NCI-H1417 treated with DMSO at 0.1 percent for 48 hours (cell line): ENCODE data around the gene SLC5A5.
"Not testable (repeated sequence)": the region's sequence is repeated elsewhere in the genome, so short reads cannot be mapped to it uniquely, and the experiment has no call there.

Experiments used
- DNase-seq: peaks from one replicate; lab custom pipeline; 2025; lab: John Stamatoyannopoulos, UW

Gene SLC5A5

DNA sequence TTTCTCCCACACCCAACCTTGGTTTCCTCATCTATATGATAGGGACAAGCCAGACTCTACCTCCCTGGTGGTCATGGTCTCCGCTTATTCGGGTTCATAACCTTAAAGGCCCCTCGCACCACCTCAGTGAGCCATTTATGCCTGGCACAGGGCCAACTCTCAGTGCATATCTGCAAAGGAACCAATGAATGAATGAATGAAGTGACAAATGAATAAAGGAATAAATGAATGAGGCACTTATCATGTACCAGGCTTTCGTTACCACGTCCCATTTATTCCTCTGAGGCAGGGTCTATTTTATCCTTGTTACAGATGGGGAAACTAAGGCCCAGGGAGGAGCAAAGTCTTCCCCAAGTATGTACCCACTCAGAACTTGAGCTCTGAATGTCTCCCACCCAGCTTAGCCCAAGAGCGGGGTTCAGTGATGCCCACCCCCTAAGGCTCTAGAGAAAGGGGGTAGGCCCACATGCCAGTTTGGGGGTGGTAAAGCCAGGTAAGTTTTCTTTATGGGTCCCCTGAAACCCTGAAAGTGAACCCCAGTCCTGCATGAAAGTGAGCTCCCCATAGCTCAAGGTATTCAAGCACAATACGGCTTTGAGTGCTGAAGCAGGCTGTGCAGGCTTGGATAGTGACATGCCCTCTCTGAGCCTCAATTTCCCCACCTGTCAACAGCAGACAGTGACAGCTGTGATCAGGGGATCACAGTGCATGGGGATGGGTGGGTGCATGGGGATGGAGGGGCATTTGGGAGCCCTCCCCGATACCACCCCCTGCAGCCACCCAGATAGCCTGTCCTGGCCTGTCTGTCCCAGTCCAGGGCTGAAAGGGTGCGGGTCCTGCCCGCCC, 490 bp upstream of the SLC5A5 start:
- DNase-seq = no peak

DNA sequence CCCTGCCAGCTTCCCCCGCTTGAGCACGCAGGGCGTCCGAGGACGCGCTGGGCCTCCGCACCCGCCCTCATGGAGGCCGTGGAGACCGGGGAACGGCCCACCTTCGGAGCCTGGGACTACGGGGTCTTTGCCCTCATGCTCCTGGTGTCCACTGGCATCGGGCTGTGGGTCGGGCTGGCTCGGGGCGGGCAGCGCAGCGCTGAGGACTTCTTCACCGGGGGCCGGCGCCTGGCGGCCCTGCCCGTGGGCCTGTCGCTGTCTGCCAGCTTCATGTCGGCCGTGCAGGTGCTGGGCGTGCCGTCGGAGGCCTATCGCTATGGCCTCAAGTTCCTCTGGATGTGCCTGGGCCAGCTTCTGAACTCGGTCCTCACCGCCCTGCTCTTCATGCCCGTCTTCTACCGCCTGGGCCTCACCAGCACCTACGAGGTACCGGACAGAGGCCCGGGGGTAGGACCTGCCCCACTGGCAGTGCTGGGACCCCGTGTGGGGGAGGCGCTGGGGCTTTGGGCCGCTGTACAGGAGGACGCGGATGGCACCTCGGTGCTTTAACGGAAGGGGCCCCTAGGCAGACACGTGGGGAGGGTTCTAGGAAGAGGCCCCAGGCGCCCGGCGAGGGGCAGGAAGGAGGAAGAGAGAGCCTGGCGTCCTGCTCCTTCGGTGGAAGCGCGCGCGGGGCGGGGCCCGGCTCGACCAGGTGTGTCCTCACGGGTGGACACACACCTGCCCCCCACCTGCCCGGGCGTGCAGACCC, 681 bp downstream of the SLC5A5 start:
- no peak for DNase-seq

- DNase-seq = no peak
Observed at GRCh38 chr19:17873786-17874757, 2.3 kb downstream of the SLC5A5 start.

DNA sequence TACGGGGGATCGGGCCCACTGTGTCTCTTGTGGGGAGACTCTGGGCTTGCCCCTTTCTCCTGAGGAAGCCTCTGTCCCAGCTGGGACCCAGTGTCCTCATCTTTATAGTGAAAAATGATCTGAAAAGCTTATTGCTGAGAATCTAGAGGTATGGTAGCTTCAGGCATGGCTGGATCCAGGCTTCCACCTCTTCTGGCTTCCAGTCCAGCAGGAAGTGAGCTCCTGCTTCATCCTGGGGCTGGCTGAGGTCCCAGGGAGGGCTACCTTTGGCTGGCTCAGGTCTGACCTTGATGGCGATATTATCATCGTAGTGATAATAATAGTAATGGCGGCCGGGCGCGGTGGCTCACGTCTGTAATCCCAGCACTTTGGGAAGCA, 3.0 kb downstream of the SLC5A5 start:
- DNase-seq = no peak

GRCh38 chr19:17877696-17878095, 6.0 kb downstream of the SLC5A5 start:
- no peak for DNase-seq

GRCh38 chr19:17879466-17879865, 7.7 kb downstream of the SLC5A5 start:
- no peak for DNase-seq

DNA sequence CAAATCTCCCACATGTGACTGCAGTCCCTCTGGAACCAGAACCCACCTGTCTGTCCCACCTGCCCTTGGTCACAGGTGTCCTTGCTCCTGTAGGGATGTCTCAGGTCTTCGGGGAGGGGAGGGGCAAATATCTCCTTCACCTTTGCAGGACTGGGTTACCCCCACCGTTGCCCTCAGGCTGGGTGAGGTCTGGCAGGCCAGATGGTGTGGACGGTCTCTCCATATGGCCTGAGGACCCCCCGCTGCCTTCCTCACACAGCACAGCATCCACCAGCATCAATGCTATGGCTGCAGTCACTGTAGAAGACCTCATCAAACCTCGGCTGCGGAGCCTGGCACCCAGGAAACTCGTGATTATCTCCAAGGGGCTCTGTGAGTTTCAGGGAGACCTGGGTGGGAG, 10.0 kb downstream of the SLC5A5 start:
- no peak for DNase-seq

DNA sequence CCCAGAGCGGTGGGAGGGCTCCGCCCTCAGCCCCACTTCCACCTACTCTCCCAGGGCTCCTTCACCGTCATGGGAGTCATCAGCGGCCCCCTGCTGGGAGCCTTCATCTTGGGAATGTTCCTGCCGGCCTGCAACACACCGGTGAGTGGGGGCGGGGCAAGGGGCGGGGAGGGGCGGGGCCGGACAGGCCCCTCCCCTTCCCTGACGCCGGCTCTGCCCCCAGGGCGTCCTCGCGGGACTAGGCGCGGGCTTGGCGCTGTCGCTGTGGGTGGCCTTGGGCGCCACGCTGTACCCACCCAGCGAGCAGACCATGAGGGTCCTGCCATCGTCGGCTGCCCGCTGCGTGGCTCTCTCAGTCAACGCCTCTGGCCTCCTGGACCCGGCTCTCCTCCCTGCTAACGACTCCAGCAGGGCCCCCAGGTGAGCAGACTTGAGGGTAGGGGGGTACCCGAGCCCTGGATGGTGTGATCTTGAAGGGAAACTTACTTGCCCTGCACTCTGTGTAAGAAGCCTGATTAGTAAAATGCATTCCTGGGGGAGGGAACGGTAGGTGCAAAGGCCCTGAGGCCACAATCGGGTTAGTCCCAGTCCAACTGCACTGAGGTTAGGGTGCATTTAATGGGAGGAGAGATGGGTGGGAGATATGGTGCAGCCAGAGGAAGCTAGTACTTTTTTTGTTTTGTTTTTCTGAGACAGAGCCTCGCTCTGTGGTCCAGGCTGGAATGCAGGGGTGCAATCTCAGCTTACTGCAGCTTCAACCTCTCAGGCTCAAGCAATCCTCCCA, 12.1 kb downstream of the SLC5A5 start:
- DNase-seq = no peak

- no peak for DNase-seq
Observed at GRCh38 chr19:17886515-17886914, 14.8 kb downstream of the SLC5A5 start.

DNA sequence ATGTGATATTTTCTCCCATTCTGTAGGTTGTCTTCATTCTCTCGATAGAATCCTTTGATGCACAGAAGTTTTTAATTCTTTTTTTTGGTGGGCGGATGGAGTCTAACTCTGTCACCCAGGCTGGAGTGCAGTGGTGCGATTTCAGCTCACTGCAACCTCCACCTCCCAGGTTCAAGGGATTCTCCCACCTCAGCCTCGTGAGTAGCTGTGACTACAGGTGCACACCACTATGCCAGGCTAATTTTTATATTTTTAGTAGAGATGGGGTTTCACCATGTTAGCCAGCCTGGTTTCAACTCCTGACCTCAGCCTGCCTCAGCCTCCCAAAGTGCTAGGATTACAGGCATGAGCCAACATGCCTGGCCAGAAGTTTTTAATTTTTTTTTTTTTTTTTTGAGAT, 15.5 kb downstream of the SLC5A5 start:
- DNase-seq = not testable (repeated sequence)

DNA sequence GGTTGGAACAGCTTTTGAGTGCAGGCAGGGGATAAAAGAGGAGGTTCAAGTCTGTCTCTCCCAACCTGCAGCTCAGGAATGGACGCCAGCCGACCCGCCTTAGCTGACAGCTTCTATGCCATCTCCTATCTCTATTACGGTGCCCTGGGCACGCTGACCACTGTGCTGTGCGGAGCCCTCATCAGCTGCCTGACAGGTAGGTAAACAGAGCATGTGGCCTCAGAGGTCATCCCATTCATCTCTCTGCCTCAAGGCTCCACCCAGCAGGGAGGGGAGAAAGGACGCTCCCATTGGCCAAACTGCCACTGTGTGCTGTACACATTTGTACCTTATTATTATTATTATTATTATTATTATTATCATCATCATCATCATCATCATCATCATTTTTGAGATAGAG, 16.5 kb downstream of the SLC5A5 start:
- DNase-seq = no peak

DNA sequence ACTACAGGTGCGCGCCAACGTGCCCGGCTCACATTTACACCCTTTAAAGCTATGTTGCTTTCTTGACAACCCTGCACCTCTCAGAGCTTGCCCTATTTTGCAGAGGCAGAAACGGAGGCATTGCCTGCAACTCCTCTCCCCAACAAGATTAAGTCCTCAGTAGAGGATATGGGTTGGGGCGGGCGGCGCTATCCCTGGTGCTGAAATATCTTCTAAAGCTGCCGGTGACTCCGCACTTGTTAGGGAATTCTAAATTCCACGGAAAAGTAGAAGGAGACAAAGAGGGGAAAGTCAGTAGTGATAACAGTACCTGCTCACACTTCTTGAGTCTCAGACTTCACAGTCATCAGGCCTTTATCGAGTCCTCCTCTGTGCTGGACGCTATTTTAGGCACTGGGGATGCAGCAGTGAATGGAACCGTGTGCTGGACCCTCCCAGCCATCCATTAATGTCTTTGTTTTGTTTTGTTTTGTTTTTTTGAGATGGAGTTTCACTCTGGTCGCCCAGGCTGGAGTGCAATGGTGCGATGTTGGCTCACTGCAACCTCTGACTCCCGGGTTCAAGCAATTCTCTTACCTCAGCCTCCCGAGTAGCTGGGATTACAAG, 18.0 kb downstream of the SLC5A5 start:
- DNase-seq = no peak

- DNase-seq = no peak
Observed at GRCh38 chr19:17893766-17894165, 22.0 kb downstream of the SLC5A5 start.

DNA sequence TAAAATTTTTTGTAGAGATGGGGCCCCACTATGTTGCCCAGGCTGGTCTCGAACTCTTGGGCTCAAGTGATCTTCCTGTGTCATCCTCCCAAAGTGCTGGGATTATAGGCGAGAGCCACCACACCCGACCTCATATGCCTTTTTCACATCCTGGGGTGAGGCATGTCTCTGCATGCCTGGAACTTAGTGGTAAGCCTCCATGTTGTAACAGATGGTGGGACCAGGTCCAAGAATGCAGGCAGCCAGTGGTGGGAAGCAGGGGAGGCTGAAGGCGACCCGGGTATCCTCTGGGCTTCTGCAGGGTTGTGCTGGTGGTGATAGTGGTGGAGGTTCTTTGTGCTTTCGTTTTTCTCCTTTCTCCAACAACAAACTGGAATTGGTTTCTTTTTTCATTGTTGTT, 31.0 kb downstream of the SLC5A5 start:
- DNase-seq = no peak

- DNase-seq = no peak
Observed at GRCh38 chr19:17908244-17908643, 36.5 kb downstream of the SLC5A5 start.

GRCh38 chr19:17909003-17909732, 37.4 kb downstream of the SLC5A5 start:
- DNase-seq = no peak

DNA sequence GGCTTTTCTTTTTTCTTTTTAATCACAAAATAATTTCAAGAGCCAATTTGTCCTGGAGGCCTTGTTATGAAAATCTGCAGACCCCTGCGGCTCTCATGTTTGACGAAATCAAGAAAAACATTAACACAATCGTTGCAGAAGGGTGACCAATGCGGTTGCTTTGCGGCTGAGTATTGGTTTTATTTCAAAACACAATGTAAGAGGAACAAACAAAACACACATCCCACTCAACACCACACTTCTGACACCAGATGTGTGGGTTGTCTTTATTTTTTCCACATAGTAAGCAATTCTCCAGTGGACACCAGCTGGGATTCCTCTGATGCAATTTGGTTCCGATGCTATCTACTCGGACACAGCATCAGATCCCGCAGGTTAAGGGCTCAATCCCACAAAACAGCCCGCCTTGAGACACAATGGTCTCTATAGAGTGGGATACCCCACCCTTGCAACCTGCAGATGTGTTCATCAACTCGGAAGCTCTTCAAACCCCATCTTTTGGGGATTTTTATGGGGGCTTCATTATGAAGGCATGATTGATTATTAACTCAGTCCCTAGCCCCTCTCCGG, 39.1 kb downstream of the SLC5A5 start:
- DNase-seq = no peak

GRCh38 chr19:17915940-17916593, 44.3 kb downstream of the SLC5A5 start:
- no peak for DNase-seq

DNA sequence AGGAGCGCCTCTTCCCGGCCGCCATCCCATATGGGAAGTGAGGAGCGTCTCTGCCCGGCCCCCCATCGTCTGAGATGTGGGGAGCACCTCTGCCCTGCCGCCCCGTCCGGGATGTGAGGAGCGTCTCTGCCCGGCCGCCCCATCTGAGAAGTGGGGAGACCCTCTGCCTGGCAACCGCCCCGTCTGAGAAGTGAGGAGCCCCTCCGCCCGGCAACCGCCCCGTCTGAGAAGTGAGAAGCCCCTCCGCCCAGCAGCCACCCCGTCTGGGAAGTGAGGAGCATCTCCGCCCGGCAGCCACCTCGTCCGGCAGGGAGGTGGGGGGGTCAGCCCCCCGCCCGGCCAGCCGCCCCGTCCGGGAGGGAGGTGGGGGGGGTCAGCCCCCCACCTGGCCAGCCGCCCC, 46.4 kb downstream of the SLC5A5 start:
- DNase-seq = not testable (repeated sequence)
